Transverse colon (tissue), 4 donors: ENCODE results near the gene TBX1. TPM values are rescaled to one million over a fixed set of nuclear protein-coding genes. Genes with fewer than 3 reads are reported as not detected.
A peak's percentile ranks its signal among the peaks of the same experiment; 100 is the strongest.

Experiments used
- DNase-seq: peaks from one replicate; pipeline ENCODE4 v3.0.0-alpha.2; 2019
- H3K27ac ChIP-seq, 4 donors: fragments of 200-600 bp; sonication (generic); 2 replicates each; pipeline ENCODE4 v1.5.1; 2016 to 2018; ENCODE audit warnings: inconsistent platforms in 4 of 4
- H3K27me3 ChIP-seq: fragments of 200-600 bp; sonication (generic); 2 replicates; pipeline ENCODE4 v1.5.1; 2017; ENCODE audit warnings: inconsistent platforms
- H3K36me3 ChIP-seq, 4 donors: fragments of 200-600 bp; sonication (generic); 2 replicates each; pipeline ENCODE4 v1.5.1; 2017 to 2019; ENCODE audit warnings: inconsistent platforms in 4 of 4
- H3K4me1 ChIP-seq, 4 donors: fragments of 200-600 bp; sonication (generic); 2 replicates each; pipeline ENCODE4 v1.5.1; 2017 to 2020; ENCODE audit warnings: inconsistent platforms in 4 of 4
- H3K4me3 ChIP-seq, 4 donors: fragments of 200-600 bp; sonication (generic); 1 replicate in 1 of 4; 2 replicates in 3 of 4; pipeline versions ENCODE4 v1.5.1 to v1.6.1; 2017 to 2019; ENCODE audit warnings: inconsistent platforms in 4 of 4
- H3K9me3 ChIP-seq, 2 donors: fragments of 200-600 bp; sonication (generic); 2 replicates each; pipeline ENCODE4 v1.5.1; 2017 to 2019; ENCODE audit warnings: inconsistent platforms in 2 of 2
- CTCF ChIP-seq, 5 experiments: fragments of 200-600 bp in 3 of 5; fragments of 450-650 bp in 2 of 5; sonication (generic) in 3 of 5; IDR thresholded peaks; 1 replicate in 2 of 5; 2 replicates in 3 of 5; pipeline ENCODE4 v1.5.1; 2016 to 2017; ENCODE audit warnings: antibody characterized with exemption in 5 of 5, inconsistent platforms in 3 of 5, mild to moderate bottlenecking in 2 of 5, moderate library complexity in 1 of 5
- EP300 ChIP-seq: sonication (generic); formaldehyde crosslinking; IDR thresholded peaks from one replicate; pipeline ENCODE4 v1.6.1; 2017; ENCODE audit warnings: antibody characterized with exemption, low read depth
- POLR2A ChIP-seq: fragments of 450-650 bp; IDR thresholded peaks from one replicate; pipeline ENCODE4 v1.6.1; 2016; ENCODE audit warnings: antibody characterized with exemption, mild to moderate bottlenecking, moderate library complexity
- POLR2AphosphoS5 ChIP-seq, 3 donors: sonication (generic); formaldehyde crosslinking; IDR thresholded peaks; one replicate each; pipeline ENCODE4 v1.6.1; 2016; ENCODE audit warnings: antibody characterized with exemption in 3 of 3
- WGBS, 2 donors: methylation state at CpG; one replicate each; pipeline ENCODE4 v1.1.5; 2018; ENCODE audit warnings: low coverage in 1 of 2; 5-methylcytosine and 5-hydroxymethylcytosine counted together
- in situ Hi-C, 4 donors: fragments of 200-750 bp; cut with MboI; loops; one replicate each; pipeline versions ENCODE4 v1.15.0 to v1.15.1; 2017; ENCODE audit warnings: low sequenced_read_pairs in 3 of 4, low pct_ligation_motif_present in 1 of 4, low pct_unique_long_range_greater_than_20kb in 1 of 4
- intact Hi-C: fragments of 100-400 bp; cut with DNase I; formaldehyde crosslinking; loops from one replicate; pipeline ENCODE4 v1.15.1; 2023; ENCODE audit warnings: low total_unique reads
- total RNA-seq, 4 donors: library from RNA; depleted of rRNA; stranded (reverse); fragments of >200 nt; gene quantifications; one replicate each; pipeline ENCODE4 v1.1.0, GENCODE V29; 2016

Gene TBX1
- total RNA-seq, 4 donors from 2014 or later, result 1.1 to 1.3 TPM; not detected in 2

- in situ Hi-C loops, result no loop called here
- H3K4me1 ChIP-seq, result peaks cover 9 to 40% (median 17%) of the 10 kb centered on the region in 4 donors
- intact Hi-C loops, result no loop called here
- H3K27ac ChIP-seq, result no peak overlapping the region
- no peak for TF ChIP-seq EP300
- no peak for TF ChIP-seq POLR2A
- TF ChIP-seq CTCF (IDR thresholded peaks at IDR 0.05), result no peak
- no peak for TF ChIP-seq POLR2AphosphoS5 (IDR thresholded peaks at IDR 0.05)
- no peaks in the 10 kb centered on the region for H3K36me3 ChIP-seq
- WGBS, 2 donors, result 8 to 21% methylated on average over 4 to 40 of the region's 43 CpGs
- DNase-seq, result no peak
- no peak overlapping the region for H3K4me3 ChIP-seq
- peaks cover 94% of the 10 kb centered on the region for H3K27me3 ChIP-seq
- H3K9me3 ChIP-seq, result no peaks in the 10 kb centered on the region
These were observed 1.0 kb upstream of the TBX1 start for GRCh38 chr22:19759427-19760057.

DNA sequence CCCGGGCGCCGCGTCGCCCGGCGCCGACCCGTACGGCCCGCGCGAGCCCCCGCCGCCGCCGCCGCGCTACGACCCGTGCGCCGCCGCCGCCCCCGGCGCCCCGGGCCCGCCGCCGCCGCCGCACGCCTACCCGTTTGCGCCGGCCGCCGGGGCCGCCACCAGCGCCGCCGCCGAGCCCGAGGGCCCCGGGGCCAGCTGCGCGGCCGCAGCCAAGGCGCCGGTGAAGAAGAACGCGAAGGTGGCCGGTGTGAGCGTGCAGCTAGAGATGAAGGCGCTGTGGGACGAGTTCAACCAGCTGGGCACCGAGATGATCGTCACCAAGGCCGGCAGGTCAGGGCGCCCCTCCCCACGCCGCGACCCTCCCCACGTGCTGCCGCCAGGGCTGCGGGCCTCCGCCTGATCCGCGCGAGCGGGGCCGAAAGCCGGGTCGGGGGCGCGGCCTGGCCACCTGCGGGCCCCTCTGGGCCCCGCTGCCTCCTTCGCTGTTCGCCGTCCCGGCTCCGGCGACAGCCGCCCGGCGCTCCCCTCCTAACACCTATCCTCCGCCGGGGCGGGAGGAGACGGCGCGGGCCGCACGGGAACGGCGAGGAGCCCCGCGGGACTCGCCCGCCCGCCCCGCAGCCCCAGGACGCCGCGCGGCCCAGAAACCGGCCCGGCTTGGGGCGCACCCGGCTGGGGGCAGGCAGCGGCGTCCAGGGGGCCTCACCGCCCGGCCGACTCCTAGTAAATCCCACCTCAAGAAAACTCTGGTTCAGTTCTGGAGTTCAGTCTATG, 560 bp downstream of the TBX1 start:
- no peaks in the 10 kb centered on the region for H3K36me3 ChIP-seq
- in situ Hi-C loops (no loop called here), intact Hi-C loops (no loop called here)
- peaks cover 93% of the 10 kb centered on the region for H3K27me3 ChIP-seq
- WGBS, 2 donors, result 14% methylated on average over 73 of the region's 117 CpGs; no CpG with 5 or more reads in 1 of the 2 donors
- no peak for TF ChIP-seq CTCF (IDR thresholded peaks at IDR 0.05)
- no peak for TF ChIP-seq POLR2A
- TF ChIP-seq EP300, result no peak
- no peak for TF ChIP-seq POLR2AphosphoS5 (IDR thresholded peaks at IDR 0.05)
- H3K9me3 ChIP-seq, result no peaks in the 10 kb centered on the region
- H3K27ac ChIP-seq, result no peak overlapping the region
- H3K4me3 ChIP-seq, result peak overlapping the region in 1 of 4 donors; percentile 24
- no peak for DNase-seq
- H3K4me1 ChIP-seq, result peaks cover 9 to 37% (median 20%) of the 10 kb centered on the region in 4 donors

- Histone ChIP-seq H3K27me3 (peaks cover 93% of the 10 kb centered on the region), H3K27ac (no peak overlapping the region), H3K4me3 (no peak overlapping the region), H3K9me3 (no peaks in the 10 kb centered on the region), H3K4me1 (peaks cover 3 to 35% (median 20%) of the 10 kb centered on the region in 4 donors), H3K36me3 (no peaks in the 10 kb centered on the region)
- intact Hi-C loops, result no loop called here
- WGBS, 2 donors, result 40 to 72% methylated on average over 1 to 30 of the region's 33 CpGs
- in situ Hi-C loops, result no loop called here
- no peak for TF ChIP-seq POLR2A
- no peak for TF ChIP-seq CTCF (IDR thresholded peaks at IDR 0.05)
- no peak for TF ChIP-seq EP300
- TF ChIP-seq POLR2AphosphoS5 (IDR thresholded peaks at IDR 0.05), result no peak
- DNase-seq, result no peak
These were observed 1.4 kb downstream of the TBX1 start for GRCh38 chr22:19761725-19762567.
